ENCODE measurements around the gene KRABD2.

Gene KRABD2

GRCh38 chr17:8420041-8420934 is 43.8 kb upstream of the KRABD2 start:
- no peaks in the 10 kb centered on the region for H3K27me3 ChIP-seq (ENCODE audit: insufficient read depth, low read length)
- no peaks in the 10 kb centered on the region for H3K9me3 Mint-ChIP-seq
- H2BK15ac ChIP-seq (ENCODE audit: low read depth, low read length), result no peak overlapping the region
- no peak overlapping the region for H3T11ph ChIP-seq (ENCODE audit: low read length)
- H2AFZ ChIP-seq (ENCODE audit: low read length), result no peak overlapping the region
- H3K27ac ChIP-seq (ENCODE audit: insufficient read length, low read depth, low read length), result no peak overlapping the region
- H2BK5ac ChIP-seq (ENCODE audit: insufficient read length, low read length), result no peak overlapping the region
- no peak for DNase-seq
- H3K36me3 Mint-ChIP-seq (ENCODE audit: insufficient read depth in 1 of 3, low read depth in 3 of 3), result no peaks in the 10 kb centered on the region
- no peak overlapping the region for H4K91ac ChIP-seq (ENCODE audit: insufficient read length, low read depth, low read length)
- no peak overlapping the region for H2AK5ac ChIP-seq (ENCODE audit: insufficient read length, low read length)
- H3K4me3 Mint-ChIP-seq, result no peak overlapping the region
- H3K4me2 ChIP-seq (ENCODE audit: insufficient read depth, insufficient read length, low read length), result no peak overlapping the region
- H3K4ac ChIP-seq (ENCODE audit: low read depth, low read length), result no peak overlapping the region
- H3K23ac ChIP-seq (ENCODE audit: insufficient read length, low read depth, low read length), result no peak overlapping the region
- no CpG with 5 or more reads among the region's 5 CpGs for WGBS (ENCODE audit: extremely low coverage, insufficient read length, low lambda C conversion rate)
- no peaks in the 10 kb centered on the region for H3K4me1 ChIP-seq (ENCODE audit: insufficient read depth, low read length)
- H3K4me1 Mint-ChIP-seq, result no peaks in the 10 kb centered on the region
- no peaks in the 10 kb centered on the region for H3K23me2 ChIP-seq (ENCODE audit: insufficient read length, low read depth, low read length, poor library complexity, severe bottlenecking)
- no peaks in the 10 kb centered on the region for H3K79me1 ChIP-seq (ENCODE audit: insufficient read depth, low read depth, low read length, poor library complexity, severe bottlenecking)
- H3K27ac Mint-ChIP-seq, result no peak overlapping the region
- no peak overlapping the region for H4K8ac ChIP-seq (replicated peaks; ENCODE audit: insufficient read length, low read depth, low read length)
- no peaks in the 10 kb centered on the region for H3K79me2 ChIP-seq (ENCODE audit: insufficient read depth, low read length)
- H2BK12ac ChIP-seq (ENCODE audit: insufficient read length, low read depth, low read length), result no peak overlapping the region
- no peaks in the 10 kb centered on the region for H4K20me1 ChIP-seq (ENCODE audit: control insufficient read depth, insufficient read depth, insufficient read length)
- H3K9me3 ChIP-seq (ENCODE audit: control insufficient read depth, low read depth, low read length), result no peaks in the 10 kb centered on the region
- no peak for TF ChIP-seq CTCF (conservative IDR thresholded peaks at IDR 0.05)
- H2BK120ac ChIP-seq (ENCODE audit: low read depth, low read length, poor library complexity, severe bottlenecking), result no peak overlapping the region
- no peak overlapping the region for H2BK20ac ChIP-seq (ENCODE audit: low read depth, low read length, poor library complexity, severe bottlenecking)
- H3K56ac ChIP-seq (ENCODE audit: insufficient read length, low read depth, low read length), result no peak overlapping the region
- no peak overlapping the region for H3K18ac ChIP-seq (ENCODE audit: insufficient read length, low read depth, low read length)
- H3K9ac ChIP-seq (ENCODE audit: extremely low read depth, insufficient read length, low read length), result no peak overlapping the region
- H4K5ac ChIP-seq (ENCODE audit: insufficient read length, low read depth, low read length), result no peak overlapping the region
- no peak overlapping the region for H3K14ac ChIP-seq (ENCODE audit: insufficient read depth, low read length)
- peaks cover 15% of the 10 kb centered on the region for H3K27me3 Mint-ChIP-seq (ENCODE audit: low read depth)

Data from H9 (cell line).